DMS153 treated with DMSO at 0.1 percent for 48 hours (cell line): ENCODE measurements around the gene FXYD6.

Source experiments
- DNase-seq: peaks from one replicate; lab custom pipeline; 2025; ENCODE audit not compliant: unreplicated experiment; lab: John Stamatoyannopoulos, UW

FXYD6 gene

DNA sequence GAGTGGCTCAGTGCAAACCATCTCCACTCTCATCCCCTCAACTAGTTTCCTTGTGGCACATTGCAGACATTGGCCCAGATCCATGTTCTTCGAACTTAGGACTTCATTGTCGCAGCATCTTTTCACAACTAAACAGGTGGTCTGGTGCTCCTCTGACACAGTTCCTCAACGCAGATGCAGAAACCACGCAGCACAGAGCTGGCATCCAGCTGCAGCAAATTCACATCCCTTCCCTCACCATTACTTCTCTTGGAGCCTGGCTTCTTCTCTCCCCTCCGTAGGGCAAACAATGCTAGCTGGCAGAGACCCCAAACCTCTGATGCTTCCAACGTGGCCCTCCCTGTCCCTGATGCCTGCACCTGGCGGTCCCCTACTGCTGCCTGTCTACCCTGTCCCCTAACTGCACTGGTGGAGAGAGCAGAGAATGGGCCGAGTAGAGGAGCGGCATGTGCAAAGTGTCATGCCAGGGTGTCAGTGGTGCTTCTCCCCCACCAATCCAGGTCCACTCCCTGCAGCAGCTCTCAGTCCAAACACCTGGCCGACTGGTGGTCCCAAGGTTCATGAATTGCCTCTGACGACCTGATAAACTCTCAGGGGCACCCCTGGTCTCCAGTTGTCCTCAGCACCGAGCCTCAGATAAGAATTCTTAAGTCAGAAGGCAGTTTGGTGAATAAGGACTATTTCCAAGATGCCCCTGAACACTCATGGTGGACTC lies 34.6 kb upstream of the FXYD6 start:
- no peak for DNase-seq

DNA sequence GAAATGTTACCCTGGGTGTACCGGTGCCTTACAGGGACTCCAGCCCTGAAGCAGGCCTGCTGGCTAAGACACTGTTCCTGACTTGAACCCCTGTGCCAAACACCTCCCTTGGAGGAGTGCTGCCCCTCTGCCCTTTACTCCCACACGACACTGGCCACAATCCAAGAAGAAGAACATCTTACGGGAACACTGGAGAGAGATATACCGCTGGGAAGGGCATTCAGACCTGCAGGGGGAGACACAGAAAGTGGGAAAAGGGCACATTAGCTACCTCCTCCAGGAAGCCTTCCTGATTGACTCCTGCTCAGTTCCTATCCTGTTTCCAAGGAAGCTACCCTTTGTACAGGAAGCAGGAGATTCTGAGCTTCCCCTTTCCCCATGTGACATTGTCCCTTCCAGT lies 34.1 kb upstream of the FXYD6 start:
- DNase-seq = no peak

DNA sequence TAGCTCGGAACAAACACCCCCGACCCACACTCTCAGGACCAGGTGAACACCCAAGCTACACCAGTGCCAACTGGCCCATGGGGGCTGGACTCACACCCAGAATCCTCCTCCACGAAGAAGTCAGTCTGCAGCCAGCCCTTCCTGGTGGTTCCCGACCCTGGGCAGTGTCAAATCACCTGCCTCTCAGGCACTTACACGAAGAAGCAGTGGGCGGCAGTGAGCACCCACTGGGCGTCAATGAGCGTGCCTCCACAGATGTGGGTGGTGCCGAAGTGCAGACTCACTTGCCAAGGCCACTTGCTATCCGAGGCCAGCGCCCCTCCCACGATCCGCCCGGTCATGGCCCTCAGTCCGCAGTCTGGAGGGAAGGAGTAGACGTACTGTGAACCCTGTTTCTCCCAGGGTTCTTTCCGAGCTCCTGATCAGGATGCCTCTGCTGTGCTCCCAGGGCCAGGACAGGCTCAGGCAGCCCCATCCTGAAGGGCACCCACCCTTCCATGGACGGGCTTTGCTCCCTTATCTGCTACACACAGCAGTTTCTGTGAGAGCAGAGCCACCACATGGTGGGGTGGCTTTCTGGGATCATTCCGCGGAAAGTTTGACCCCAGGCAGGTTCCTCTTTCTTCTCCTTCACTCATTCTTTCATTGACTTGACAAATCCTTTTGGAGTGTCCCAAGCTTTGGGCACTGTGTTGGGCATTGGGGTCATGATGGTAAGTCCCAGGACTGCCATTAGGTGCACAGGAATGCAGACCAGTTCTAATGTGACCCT lies 33.3 kb upstream of the FXYD6 start:
- no peak for DNase-seq

DNA sequence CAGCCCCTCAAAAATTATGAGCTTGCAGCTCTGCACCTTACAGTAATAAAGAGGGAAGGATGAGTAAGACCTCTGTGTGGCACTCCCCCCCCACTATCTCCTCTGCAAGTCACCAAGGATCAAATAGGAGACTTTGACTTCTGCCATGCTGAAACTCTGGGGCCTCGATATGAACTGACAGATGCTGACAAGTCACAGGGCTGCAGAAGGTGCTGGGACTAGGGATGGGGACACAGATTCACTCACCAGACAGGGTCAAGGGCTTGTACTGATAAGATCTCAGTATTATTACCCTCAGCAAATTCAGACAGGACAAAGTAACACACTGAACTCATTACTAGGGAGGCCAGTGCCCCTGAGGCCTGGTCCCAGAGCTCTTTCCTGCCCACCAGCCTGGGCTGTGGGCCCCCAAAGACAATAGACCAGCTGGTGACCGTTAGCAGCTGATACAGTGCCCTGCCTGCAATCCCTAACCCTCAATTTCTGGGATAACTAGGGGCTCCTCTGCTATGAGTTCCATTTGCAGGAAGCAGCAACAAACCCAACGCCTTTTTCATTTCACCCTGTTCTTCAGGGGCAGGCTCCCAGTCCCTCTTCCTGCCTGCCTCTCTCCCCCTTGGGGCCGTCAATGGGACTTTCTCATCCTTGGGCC lies 32.6 kb upstream of the FXYD6 start:
- no peak for DNase-seq

DNA sequence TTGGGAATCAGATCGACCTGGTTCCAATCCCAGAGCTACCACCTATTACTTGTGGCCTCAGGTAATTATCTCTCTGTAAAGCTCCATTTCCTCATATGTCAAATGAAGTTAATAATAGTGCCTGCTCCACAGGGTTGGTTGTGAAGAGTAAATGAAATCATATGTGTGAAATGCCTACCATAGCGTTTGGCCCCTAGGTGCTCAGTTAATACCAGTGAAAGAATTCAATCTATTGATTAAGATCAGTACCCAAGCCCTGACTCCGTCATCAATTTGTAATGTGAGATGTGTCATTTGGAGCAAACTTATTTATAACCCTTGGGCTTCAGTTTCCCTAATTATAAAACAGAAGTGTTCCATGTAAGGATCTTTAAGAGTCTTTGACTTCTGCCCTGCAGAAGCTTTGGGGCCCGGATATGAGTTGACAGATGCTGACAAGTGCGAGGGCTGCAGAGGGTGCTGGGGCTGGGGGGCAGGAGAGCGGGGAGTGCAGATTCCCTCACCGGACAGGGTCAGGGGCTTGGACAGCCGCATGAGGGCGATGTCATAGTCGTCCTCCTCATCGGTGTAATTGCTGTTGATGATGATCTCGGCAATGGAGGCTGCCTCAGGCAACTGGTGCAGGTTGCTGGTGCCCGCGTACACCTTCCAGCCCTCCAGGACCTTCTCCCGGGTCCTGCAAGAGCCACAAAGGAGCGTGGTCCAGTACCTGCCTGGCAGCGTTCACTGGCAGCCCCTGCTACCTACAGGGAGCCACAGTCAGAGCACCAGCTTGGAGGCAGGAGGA lies 31.8 kb upstream of the FXYD6 start:
- DNase-seq = no peak

DNA sequence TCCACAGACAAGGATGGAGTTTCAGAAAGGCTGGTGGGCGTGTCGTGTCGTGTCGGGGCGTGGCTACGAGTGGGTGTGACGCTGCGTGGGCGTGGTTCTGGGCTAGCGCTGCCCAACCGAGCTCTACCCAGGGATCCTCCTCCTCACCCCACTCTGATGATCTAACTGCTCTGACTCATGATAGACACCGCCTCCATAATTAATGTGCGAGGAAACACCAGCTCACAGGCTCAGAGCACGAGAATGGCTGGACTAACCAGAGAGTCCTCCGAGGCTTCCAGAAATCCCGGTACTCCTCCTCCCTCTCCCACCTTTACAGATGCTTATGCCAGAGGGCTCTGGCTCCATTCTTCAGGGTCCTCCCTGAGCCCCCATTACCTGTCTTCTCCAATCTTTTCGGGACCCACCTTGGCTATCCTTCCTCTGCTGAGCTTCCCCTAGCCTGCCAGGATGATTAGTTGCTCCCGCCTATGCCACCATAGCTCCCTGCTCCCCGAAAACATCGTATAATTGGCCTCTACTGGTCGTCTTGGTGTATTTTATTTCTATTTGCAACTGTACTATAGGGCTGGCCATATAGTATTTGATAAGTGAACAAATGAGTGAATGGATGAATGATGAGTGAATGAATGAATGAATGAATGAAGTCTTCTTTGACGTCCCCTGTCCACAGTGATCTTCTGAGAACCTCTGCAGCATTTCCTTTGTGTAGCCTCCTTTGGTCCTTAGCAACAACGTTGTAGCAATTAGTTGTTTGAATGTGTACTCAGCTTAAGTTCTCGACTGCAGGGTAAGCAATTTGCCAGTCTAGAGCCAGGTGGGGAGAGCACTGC lies 31.0 kb upstream of the FXYD6 start:
- peak; percentile 97 for DNase-seq

DNA sequence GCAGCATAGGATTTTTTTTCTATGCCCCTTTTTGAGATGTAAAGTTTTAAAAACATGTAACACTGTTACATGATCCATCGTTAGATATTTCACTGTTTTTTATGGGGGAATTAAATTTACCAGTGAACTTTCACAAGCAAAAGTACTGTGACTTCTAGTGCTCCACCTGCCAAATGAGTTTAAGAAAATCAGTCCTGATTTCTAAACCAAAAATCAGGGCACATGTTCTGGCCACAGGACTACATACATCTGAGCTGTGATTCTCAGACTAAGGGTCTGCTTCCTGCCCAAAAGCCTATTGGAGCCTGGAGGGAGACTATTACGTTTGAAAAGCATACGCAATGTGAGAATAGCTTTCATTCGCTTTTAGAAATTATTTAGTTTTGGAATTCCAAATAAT lies 30.3 kb upstream of the FXYD6 start:
- DNase-seq = no peak

DNA sequence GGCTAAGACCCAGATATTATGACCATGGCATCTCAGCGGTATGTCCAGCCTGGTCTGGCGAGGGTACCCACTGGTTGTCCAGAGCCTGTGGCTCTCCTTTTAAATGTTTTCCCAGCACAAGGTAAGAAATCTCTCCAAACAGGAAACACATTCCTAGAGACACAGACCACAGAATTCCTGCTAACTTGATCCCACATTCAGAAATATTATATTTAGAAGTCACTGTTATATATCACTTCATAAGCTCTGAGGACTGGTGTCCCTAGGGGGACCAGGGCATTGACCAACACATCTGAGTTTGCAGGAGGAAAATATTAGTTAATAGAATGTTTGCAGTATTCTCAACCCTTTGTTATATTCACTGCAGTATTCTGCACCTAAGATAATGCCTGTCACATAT lies 29.7 kb upstream of the FXYD6 start:
- no peak for DNase-seq

DNA sequence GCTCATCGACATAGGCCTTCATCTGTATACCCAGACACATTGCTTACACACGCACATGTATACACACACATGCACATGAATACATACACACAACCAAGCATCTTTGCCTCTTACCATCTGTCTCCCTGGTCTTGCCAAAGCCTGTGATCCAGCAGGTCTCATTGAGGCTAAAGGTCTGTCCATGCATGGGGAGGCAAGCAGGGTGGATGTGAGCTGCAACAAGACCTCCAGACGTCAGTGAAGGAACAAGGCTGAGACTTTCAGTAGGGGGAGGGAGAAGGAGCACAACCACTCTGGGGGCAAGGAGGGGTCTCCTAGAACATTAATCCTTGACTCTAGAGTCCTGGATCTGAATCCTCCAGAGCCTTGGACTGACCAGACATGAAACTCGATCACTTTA lies 29.1 kb upstream of the FXYD6 start:
- no peak for DNase-seq

DNA sequence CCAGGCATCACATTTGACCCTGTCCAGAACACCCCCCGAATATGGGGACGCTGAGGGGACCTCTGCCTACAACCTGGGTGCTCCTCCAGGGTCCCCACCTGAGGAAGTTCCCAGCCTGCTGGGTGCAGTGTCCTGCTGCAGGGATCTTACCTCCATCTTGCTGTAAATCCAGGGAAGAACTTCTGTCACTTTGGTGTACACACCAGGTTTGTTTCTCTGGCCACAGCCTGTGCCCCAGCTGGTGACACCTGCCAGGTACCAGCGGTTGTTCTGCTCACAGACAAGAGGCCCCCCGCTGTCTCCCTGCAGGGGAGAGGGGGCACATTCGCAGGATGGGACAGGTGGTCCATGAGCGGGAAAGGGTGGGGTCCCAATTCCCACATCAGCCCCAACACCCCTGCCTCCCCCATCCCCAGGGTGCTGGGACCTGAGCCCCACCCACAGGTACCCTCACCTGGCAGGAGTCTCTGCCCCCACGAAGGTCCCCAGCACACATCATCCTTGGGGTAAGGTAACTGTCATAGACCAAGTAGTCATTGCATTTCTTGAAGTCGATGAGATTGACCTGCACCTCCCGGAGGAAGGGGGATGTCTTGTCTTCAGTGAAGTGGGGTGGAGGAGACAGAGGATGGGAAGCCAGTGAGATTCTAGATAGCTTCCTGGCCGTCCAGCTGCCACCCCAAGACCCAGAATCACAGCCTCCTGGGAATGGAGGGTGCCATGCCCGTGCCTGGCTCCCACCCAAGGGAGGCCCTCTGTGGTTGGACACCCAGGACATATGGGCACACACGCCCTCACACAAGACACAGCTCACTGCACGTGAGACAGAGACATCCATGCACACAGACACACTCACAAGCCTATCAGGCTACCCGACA lies 27.3 kb upstream of the FXYD6 start:
- DNase-seq = no peak

DNA sequence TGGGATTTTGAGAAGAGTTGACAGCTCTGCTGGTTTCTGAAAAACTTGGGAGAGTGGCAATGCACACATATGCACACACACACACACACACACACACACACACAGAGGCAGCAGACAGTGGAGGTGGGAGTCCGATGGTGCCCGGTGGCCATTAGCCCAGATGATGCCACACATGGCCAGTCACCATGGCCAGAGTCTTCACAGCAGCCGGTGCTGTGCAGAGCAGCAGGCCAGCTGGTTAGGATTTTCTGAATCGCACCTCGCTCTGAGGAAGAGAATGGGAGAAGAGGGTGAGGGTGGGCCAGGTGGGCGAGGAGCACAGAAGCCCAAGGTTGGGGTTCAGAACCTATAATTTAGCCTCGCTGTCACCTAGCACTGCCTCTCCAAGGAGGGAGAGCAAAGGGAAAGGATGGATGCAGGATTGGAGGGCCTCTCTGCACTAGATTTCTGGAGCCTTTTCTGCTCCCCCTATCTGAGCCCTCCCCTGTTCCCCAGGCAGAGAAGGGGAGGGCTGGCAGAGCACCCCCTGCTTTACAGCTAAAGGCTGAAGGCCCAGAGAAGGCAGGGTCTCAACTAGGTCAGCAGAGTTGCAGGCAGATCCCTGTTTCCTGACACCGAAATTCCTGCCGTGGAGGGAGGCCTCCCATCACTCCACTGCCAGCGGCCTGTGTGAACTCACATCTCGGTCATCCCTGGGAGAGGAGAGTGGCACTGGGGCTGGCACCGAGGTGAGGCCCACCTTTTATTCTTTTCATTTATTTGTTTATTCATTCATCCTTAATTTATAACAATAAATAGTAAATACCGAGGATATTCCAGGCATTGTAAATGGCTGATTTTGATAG lies 25.8 kb upstream of the FXYD6 start:
- no peak for DNase-seq

DNA sequence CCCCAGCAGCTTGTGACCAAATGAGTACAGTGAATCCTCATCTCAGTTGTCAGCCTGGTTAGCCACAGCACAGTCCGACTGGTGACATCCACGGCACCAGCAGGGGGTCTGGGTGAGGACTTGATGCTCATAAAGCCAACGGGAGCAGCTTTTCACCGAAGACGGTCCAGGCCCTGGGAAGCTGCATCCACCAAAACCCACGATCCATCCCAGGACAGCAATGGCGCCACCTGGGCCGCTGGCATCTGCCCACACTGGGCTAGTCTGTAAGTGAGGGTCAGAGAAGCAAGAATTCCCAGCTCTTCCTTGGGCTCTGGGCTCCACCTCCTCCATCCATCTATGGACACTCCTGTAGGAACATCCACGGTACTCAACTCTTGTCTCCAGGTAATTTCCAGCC lies 25.1 kb upstream of the FXYD6 start:
- DNase-seq = no peak

DNA sequence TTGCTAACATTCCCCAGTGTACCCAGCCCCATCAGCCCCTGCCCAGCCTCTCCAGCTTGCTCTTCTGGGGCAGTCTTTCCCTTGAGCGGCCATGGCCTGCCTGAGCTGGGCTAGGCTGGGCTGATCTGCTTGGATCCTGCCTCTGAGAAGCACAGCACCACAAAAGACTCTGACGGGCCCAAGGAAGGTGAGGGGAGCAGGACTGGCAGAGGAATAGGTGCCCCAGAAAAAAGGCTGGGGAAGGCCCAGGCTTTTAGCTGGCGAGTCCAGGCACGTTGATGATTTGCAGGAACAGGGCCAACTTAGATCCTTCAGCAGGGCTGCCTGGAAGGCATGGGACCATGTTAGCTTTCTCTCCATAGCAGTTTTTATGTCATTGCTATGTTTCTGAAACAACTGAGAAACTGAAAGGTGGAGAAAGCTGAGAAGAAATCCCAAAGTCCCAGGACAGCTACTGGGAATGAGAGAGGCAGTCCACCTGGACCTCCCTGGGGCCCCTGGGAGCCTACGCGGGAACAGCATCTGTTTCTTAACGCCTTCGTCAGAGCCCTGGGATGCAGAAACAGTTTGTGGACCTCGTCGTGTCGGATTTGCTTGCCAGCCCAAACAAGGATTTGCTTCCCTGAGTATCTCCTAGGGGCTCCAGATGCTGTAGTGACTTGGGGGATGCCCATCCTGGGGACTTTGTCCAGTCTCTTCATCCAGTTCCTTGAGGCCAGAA lies 24.4 kb upstream of the FXYD6 start:
- DNase-seq = no peak

DNA sequence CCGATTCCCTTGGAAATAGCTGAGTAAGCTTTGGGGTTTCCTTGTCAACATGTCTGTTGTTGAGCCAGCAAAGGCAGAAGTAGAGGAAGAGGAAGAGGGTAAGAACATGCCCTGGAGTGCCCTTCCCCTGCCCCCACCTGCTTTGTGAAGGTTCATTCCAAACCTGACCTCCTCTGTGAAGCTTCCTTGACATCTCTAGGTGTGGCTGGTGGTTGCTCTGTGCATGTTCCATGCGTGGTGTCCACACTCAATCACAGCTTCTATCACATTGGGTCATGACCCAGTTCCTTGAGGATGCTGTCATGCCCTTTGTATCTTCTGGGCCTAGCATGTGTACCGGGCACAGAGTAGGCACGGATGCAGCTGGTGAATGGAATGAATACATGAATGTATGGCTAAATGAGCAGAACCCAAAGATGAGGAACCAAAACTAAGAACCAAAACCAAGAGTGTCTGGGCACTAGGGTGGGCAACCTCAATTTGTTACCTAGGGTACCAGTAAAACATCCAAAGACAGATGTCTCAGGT lies 23.7 kb upstream of the FXYD6 start:
- no peak for DNase-seq

DNA sequence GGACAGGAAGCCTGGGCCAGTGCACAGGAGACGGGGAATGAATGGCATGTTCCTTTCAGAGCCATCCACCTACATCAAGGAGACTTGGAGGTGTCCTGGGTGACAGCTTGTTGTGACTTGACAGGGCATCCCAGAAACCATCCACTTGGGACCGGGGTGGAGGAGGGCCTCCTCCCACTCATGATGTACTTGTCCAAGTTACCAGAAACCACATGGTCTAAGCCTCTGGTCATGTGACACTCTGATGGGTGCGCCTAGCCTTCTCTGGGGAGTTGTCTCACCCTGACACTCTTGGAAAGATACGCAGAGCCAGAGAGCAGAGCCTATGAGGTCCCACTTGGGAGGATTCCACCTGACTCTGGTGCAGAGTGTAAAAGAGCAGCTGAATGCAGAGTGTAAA lies 21.6 kb upstream of the FXYD6 start:
- no peak for DNase-seq

DNA sequence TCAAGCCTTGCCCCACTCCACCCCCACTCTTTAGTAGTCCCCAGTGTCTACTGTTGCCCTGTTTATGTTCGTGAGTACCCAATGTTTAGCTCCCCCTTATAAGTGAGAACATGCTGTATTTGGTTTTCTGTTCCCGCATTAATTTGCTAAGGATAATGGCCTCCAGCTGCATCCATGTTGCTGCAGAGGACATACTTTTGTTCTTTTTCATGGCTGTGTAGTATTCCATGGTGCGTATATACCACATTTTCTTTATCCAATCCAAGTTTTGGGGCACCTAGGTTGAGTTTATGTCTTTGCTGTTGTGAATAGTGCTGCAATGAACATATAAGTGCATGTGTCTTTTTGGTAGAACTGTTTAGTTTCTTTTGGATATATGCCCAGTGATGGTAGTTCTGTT lies 16.2 kb upstream of the FXYD6 start:
- no peak for DNase-seq

DNA sequence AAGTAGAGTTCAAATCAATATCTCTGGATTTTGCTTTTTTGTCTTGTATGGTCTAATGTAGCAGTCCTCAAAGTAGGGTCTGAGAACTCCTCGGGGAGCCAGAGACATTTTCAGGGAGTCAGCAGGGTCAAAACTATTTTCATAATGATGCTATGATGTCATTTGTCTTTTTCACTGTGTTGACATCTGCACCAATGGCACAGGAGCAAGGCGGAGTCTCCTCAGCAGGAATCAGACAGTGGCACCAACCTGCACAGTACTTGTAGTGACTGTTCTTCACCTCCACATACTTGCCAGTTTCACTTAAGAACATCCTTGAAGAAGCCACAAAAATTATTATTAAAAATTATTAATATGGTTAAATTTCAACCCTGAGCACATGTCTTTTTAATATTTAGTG lies 14.9 kb upstream of the FXYD6 start:
- no peak for DNase-seq

DNA sequence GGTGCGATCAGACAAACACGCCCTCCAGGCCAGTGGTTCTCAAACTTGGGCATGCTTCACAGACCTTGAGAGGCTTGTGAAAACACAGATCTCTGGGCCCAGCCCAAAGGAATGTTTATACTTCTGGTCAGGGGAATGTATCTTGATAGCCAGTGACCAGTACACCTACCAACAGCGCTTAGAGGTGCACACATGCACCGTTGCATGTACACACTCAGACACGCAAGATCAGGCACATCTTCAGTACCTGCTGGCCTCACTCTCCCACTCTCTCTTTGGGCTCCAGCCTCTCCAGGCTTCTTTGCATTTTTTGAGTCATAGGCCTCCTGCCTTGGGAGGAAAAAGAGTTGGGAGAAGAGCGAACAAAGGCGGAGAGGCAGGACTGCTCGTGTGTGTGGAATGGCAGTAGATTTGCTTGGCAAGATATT lies 11.7 kb upstream of the FXYD6 start:
- no peak for DNase-seq
